NCI-H2227 (cell line): Measurements from ENCODE around the gene EVA1C.
"Not testable (repeated sequence)": the region's sequence is repeated elsewhere in the genome, so short reads cannot be mapped to it uniquely, and the experiment has no call there.

Experiments
- DNase-seq: peaks from one replicate; lab custom pipeline; 2025; ENCODE audit not compliant: unreplicated experiment; lab: John Stamatoyannopoulos, UW

EVA1C gene

GRCh38 chr21:32423320-32424190 is 11.0 kb downstream of the EVA1C start:
- DNase-seq, result no peak

- DNase-seq, result no peak
These were observed 11.7 kb downstream of the EVA1C start for GRCh38 chr21:32424191-32424535.

- DNase-seq, result no peak
These were observed 12.2 kb downstream of the EVA1C start for GRCh38 chr21:32424674-32425073.

- DNase-seq, result no peak
These were observed 13.1 kb downstream of the EVA1C start for GRCh38 chr21:32425628-32426027.

- DNase-seq, result no peak
These were observed 13.6 kb downstream of the EVA1C start for GRCh38 chr21:32426066-32426465.

- DNase-seq, result no peak
These were observed 14.1 kb downstream of the EVA1C start for GRCh38 chr21:32426592-32427051.

- DNase-seq, result no peak
These were observed 15.6 kb downstream of the EVA1C start for GRCh38 chr21:32427958-32428623.

GRCh38 chr21:32432982-32433660 is 20.6 kb downstream of the EVA1C start:
- not testable (repeated sequence) for DNase-seq

GRCh38 chr21:32437729-32438128 is 25.2 kb downstream of the EVA1C start:
- no peak for DNase-seq

- DNase-seq, result no peak
These were observed 30.2 kb downstream of the EVA1C start for GRCh38 chr21:32442566-32443318.

- DNase-seq, result no peak
These were observed 32.6 kb downstream of the EVA1C start for GRCh38 chr21:32445101-32445500.

- DNase-seq, result not testable (repeated sequence)
These were observed 33.9 kb downstream of the EVA1C start for GRCh38 chr21:32446440-32446839.

GRCh38 chr21:32447224-32447623 is 34.7 kb downstream of the EVA1C start:
- no peak for DNase-seq

GRCh38 chr21:32448803-32449594 is 36.5 kb downstream of the EVA1C start:
- no peak for DNase-seq

- not testable (repeated sequence) for DNase-seq
These were observed 38.6 kb downstream of the EVA1C start for GRCh38 chr21:32450881-32451701.

GRCh38 chr21:32452191-32452590 is 39.7 kb downstream of the EVA1C start:
- not testable (repeated sequence) for DNase-seq

GRCh38 chr21:32452641-32453040 is 40.1 kb downstream of the EVA1C start:
- no peak for DNase-seq

- no peak for DNase-seq
These were observed 43.0 kb downstream of the EVA1C start for GRCh38 chr21:32455548-32455947.

- DNase-seq, result no peak
These were observed 44.0 kb downstream of the EVA1C start for GRCh38 chr21:32456497-32456918.
